B cell (primary cell): Measurements from ENCODE around the gene ATPAF1.

Experiments
- EZH2 ChIP-seq: IDR thresholded peaks from 2 replicates; pipeline ENCODE4 v1.6.1; 2012; ENCODE audit warnings: borderline replicate concordance, low read depth, mild to moderate bottlenecking, moderate library complexity, low read length; ENCODE audit not compliant: insufficient read depth, poor library complexity, severe bottlenecking
- TF ChIP-seq, protein P1 (sequence below): fragments of 200-600 bp; IDR thresholded peaks from one replicate; pipeline ENCODE4 v1.8.0; 2022; ENCODE audit warnings: antibody characterized with exemption, mild to moderate bottlenecking

DNA sequence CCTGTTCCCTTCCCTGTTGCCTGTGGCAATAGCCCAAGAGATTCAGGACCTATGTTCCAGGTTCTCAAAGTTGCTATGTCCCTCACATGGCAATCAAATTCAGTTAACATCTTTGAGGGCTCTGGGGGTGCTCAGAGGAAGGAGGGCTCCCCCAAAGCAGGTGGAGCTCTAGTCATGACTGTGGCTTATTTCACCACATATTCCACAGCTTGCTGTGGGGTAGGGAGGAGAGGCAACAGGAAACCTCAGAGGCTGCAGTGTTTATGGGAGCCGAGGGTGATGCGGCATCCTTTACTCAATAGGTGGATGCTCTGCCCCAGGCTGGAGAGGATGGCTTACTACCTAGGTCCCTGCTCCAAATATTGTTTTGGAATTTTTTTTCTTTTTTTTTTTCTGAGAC lies 62.9 kb downstream of the ATPAF1 start:
- TF ChIP-seq, protein P1, sequence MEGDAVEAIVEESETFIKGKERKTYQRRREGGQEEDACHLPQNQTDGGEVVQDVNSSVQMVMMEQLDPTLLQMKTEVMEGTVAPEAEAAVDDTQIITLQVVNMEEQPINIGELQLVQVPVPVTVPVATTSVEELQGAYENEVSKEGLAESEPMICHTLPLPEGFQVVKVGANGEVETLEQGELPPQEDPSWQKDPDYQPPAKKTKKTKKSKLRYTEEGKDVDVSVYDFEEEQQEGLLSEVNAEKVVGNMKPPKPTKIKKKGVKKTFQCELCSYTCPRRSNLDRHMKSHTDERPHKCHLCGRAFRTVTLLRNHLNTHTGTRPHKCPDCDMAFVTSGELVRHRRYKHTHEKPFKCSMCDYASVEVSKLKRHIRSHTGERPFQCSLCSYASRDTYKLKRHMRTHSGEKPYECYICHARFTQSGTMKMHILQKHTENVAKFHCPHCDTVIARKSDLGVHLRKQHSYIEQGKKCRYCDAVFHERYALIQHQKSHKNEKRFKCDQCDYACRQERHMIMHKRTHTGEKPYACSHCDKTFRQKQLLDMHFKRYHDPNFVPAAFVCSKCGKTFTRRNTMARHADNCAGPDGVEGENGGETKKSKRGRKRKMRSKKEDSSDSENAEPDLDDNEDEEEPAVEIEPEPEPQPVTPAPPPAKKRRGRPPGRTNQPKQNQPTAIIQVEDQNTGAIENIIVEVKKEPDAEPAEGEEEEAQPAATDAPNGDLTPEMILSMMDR = no peak
- no peak for TF ChIP-seq EZH2
